ENCODE results near the gene DYNC1H1.

DNA sequence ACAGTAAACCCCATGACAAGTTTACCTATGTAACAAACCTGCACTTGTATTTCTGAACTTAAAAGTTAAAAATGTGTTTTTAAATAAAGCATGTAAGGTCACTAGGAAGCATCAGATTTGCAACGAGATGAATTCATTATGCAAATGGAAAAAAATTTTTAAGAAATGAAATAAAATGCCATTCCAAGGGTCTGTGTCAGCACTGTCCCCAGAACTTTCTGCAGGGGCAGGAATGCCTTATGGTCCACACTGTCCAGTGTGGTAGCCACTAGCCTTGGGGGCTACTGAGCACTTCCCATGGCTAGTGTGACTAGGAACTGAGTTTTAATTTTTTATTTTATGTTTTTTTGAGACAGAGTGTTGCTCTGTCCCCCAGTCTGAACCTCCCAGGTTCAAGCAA is 73.3 kb downstream of the DYNC1H1 start:
- TF ChIP-seq CTCF (IDR thresholded peaks at IDR 0.05) (no peak), POLR2AphosphoS5 (IDR thresholded peaks at IDR 0.05) (no peak), POLR2A (IDR thresholded peaks at IDR 0.05; ENCODE audit: low read depth) (no peak)

Measured in esophagus muscularis mucosa (tissue), 3 donors.